Measurements from ENCODE around the gene PRKG1. TPM values are rescaled to one million over a fixed set of nuclear protein-coding genes. Genes with fewer than 3 reads are reported as not detected.

PRKG1 gene
- total RNA-seq, 1 donor from 2014 or later: 4.6 TPM

- H3K27ac Mint-ChIP-seq: no peak overlapping the region
- no peaks in the 10 kb centered on the region for H3K27me3 Mint-ChIP-seq
- H3K9me3 Mint-ChIP-seq (ENCODE audit: low read depth): peaks cover 11% of the 10 kb centered on the region
Observed at GRCh38 chr10:51767103-51767763, 692.9 kb downstream of the PRKG1 start.

GRCh38 chr10:51768886-51769465 is 694.7 kb downstream of the PRKG1 start:
- H3K36me3 Mint-ChIP-seq (ENCODE audit: insufficient read depth): peaks cover 2% of the 10 kb centered on the region
- no peak for DNase-seq (ENCODE audit: low spot score, unreplicated experiment)
- H3K27me3 Mint-ChIP-seq: no peaks in the 10 kb centered on the region
- H3K4me1 Mint-ChIP-seq (ENCODE audit: low read depth): peaks cover 3% of the 10 kb centered on the region
- no peak overlapping the region for H3K27ac Mint-ChIP-seq
- no peak for TF ChIP-seq CTCF (IDR thresholded peaks at IDR 0.05; ENCODE audit: unreplicated experiment)
- peaks cover 11% of the 10 kb centered on the region for H3K9me3 Mint-ChIP-seq (ENCODE audit: low read depth)
- H3K4me3 Mint-ChIP-seq (ENCODE audit: low read depth): no peak overlapping the region

More at GRCh38 chr10:51767103-51767763, 692.9 kb downstream of the PRKG1 start:
- Mint-ChIP-seq H3K4me1 (ENCODE audit: low read depth) (peaks cover 4% of the 10 kb centered on the region), H3K4me3 (ENCODE audit: low read depth) (no peak overlapping the region), H3K36me3 (ENCODE audit: insufficient read depth) (peaks cover 2% of the 10 kb centered on the region)
- no peak for DNase-seq (ENCODE audit: low spot score, unreplicated experiment)
- no peak for TF ChIP-seq CTCF (IDR thresholded peaks at IDR 0.05; ENCODE audit: unreplicated experiment)

GRCh38 chr10:51770709-51771108 is 696.4 kb downstream of the PRKG1 start:
- H3K27me3 Mint-ChIP-seq: no peaks in the 10 kb centered on the region
- no peak for DNase-seq (ENCODE audit: low spot score, unreplicated experiment)
- TF ChIP-seq CTCF (IDR thresholded peaks at IDR 0.05; ENCODE audit: unreplicated experiment): no peak
- no peak overlapping the region for H3K4me3 Mint-ChIP-seq (ENCODE audit: low read depth)
- H3K4me1 Mint-ChIP-seq (ENCODE audit: low read depth): peaks cover 3% of the 10 kb centered on the region
- H3K27ac Mint-ChIP-seq: no peak overlapping the region
- H3K9me3 Mint-ChIP-seq (ENCODE audit: low read depth): peaks cover 11% of the 10 kb centered on the region
- peaks cover 2% of the 10 kb centered on the region for H3K36me3 Mint-ChIP-seq (ENCODE audit: insufficient read depth)

- Mint-ChIP-seq H3K27ac (no peak overlapping the region), H3K36me3 (ENCODE audit: insufficient read depth) (no peaks in the 10 kb centered on the region), H3K9me3 (ENCODE audit: low read depth) (no peaks in the 10 kb centered on the region), H3K27me3 (no peaks in the 10 kb centered on the region), H3K4me3 (ENCODE audit: low read depth) (no peak overlapping the region), H3K4me1 (ENCODE audit: low read depth) (peaks cover 3% of the 10 kb centered on the region)
- no peak for TF ChIP-seq CTCF (IDR thresholded peaks at IDR 0.05; ENCODE audit: unreplicated experiment)
- no peak for DNase-seq (ENCODE audit: low spot score, unreplicated experiment)
Observed at GRCh38 chr10:51772387-51772786, 698.1 kb downstream of the PRKG1 start.

- no peak for DNase-seq (ENCODE audit: low spot score, unreplicated experiment)
- TF ChIP-seq CTCF (IDR thresholded peaks at IDR 0.05; ENCODE audit: unreplicated experiment): no peak
- no peaks in the 10 kb centered on the region for H3K36me3 Mint-ChIP-seq (ENCODE audit: insufficient read depth)
- H3K27ac Mint-ChIP-seq: no peak overlapping the region
- peaks cover 3% of the 10 kb centered on the region for H3K4me1 Mint-ChIP-seq (ENCODE audit: low read depth)
- H3K9me3 Mint-ChIP-seq (ENCODE audit: low read depth): no peaks in the 10 kb centered on the region
- no peaks in the 10 kb centered on the region for H3K27me3 Mint-ChIP-seq
- no peak overlapping the region for H3K4me3 Mint-ChIP-seq (ENCODE audit: low read depth)
Observed at GRCh38 chr10:51773681-51774080, 699.4 kb downstream of the PRKG1 start.

Measured in progenitor cell of endocrine pancreas (in vitro differentiated cells).